IMR-90 (cell line): ENCODE data around the gene TSPEAR. TPM values are rescaled to one million over a fixed set of nuclear protein-coding genes. Genes with fewer than 3 reads are reported as not detected.

Experiments
- ATAC-seq: fragments of 200-7000 bp; cut with Tn5 transposase; 2 replicates; pipeline ENCODE4 v1.9.1; 2020; ENCODE audit warnings: low read depth, mild to moderate bottlenecking, moderate library complexity
- BruUV-seq: library from RNA; stranded (reverse); fragments of 400-500 nt; replicated peaks from 2 replicates; lab custom pipeline; 2021; lab: Mats Ljungman, UMichigan
- CTCF ChIA-PET: fragments of 300-600 bp; formaldehyde crosslinking; extraction: SDS; loops from one replicate; lab custom pipeline; 2021; ENCODE audit warnings: antibody characterized with exemption; lab: Yijun Ruan, JAX
- POLR2A ChIA-PET: fragments of 300-600 bp; sonication (Branson Sonifier 250); formaldehyde crosslinking; loops from one replicate; lab custom pipeline; 2022; ENCODE audit warnings: antibody characterized with exemption; ENCODE audit not compliant: unreplicated experiment; lab: Charles Lee
- DNase-seq: peaks from one replicate; pipeline ENCODE4 v3.0.0; 2013
- H2AFZ ChIP-seq: replicated peaks from 2 replicates; pipeline ENCODE3; 2013; ENCODE audit warnings: low read length, mild to moderate bottlenecking; ENCODE audit not compliant: poor library complexity
- H2AK5ac ChIP-seq: 2 replicates; pipeline ENCODE4 v1.6.1; 2013; ENCODE audit warnings: low read depth, low read length, inconsistent platforms
- H2AK9ac ChIP-seq: replicated peaks from 2 replicates; pipeline ENCODE3; 2013; ENCODE audit warnings: mild to moderate bottlenecking, low read depth, low read length, moderate library complexity; ENCODE audit not compliant: poor library complexity
- H2BK120ac ChIP-seq: 2 replicates; pipeline ENCODE4 v1.6.1; 2013; ENCODE audit warnings: low read depth, low read length, inconsistent platforms
- H2BK15ac ChIP-seq: 3 replicates; pipeline ENCODE4 v1.6.1; 2013; ENCODE audit warnings: low read depth, low read length, inconsistent platforms
- H2BK20ac ChIP-seq: 2 replicates; pipeline ENCODE4 v1.6.1; 2013; ENCODE audit warnings: low read depth, mild to moderate bottlenecking, inconsistent platforms, low read length, moderate library complexity
- H2BK5ac ChIP-seq: 2 replicates; pipeline ENCODE4 v1.6.1; 2013; ENCODE audit warnings: mild to moderate bottlenecking, low read depth, low read length, inconsistent platforms; ENCODE audit not compliant: poor library complexity, severe bottlenecking
- H3K14ac ChIP-seq: replicated peaks from 2 replicates; pipeline ENCODE4 v1.6.1; 2013; ENCODE audit warnings: low read depth, low read length, inconsistent platforms
- H3K18ac ChIP-seq: 2 replicates; pipeline ENCODE4 v1.6.1; 2013; ENCODE audit warnings: low read depth, low read length, control low read depth
- H3K23ac ChIP-seq: 2 replicates; pipeline ENCODE4 v1.6.1; 2013; ENCODE audit warnings: low read depth, low read length, inconsistent platforms
- H3K27ac ChIP-seq: 2 replicates; pipeline ENCODE4 v1.5.1; 2013; ENCODE audit warnings: mild to moderate bottlenecking, control low read depth, low read length; ENCODE audit not compliant: insufficient read depth
- H3K27me3 ChIP-seq: 2 replicates; pipeline ENCODE4 v1.6.1; 2013; ENCODE audit warnings: low read length; ENCODE audit not compliant: control insufficient read depth, insufficient read depth
- H3K36me3 ChIP-seq: 2 replicates; pipeline ENCODE4 v1.6.1; 2013; ENCODE audit warnings: low read length, mixed read lengths; ENCODE audit not compliant: control insufficient read depth, insufficient read depth
- H3K4ac ChIP-seq: 2 replicates; pipeline ENCODE4 v1.6.1; 2013; ENCODE audit warnings: low read depth, low read length, inconsistent platforms
- H3K4me1 ChIP-seq: 2 replicates; pipeline ENCODE4 v1.6.1; 2013; ENCODE audit warnings: low read length, mixed read lengths; ENCODE audit not compliant: control insufficient read depth, insufficient read depth
- H3K4me2 ChIP-seq: 2 replicates; pipeline ENCODE4 v1.6.1; 2013; ENCODE audit warnings: low read depth, mild to moderate bottlenecking, control low read depth, low read length, moderate library complexity
- H3K4me3 ChIP-seq: 2 replicates; pipeline ENCODE4 v1.5.1; 2013; ENCODE audit warnings: low read depth, mild to moderate bottlenecking, control low read depth, low read length, moderate library complexity; ENCODE audit not compliant: insufficient read depth
- H3K56ac ChIP-seq: 2 replicates; pipeline ENCODE4 v1.6.1; 2013; ENCODE audit warnings: low read length, inconsistent platforms; ENCODE audit not compliant: insufficient read depth; ENCODE audit errors: extremely low read depth
- H3K79me1 ChIP-seq, 2 experiments: 2 replicates each; pipeline ENCODE4 v1.6.1; 2013; ENCODE audit warnings: low read length in 2 of 2, inconsistent platforms in 1 of 2, low read depth in 1 of 2
- H3K9ac ChIP-seq: 2 replicates; pipeline ENCODE4 v1.6.1; 2013; ENCODE audit warnings: low read depth, low read length, control low read depth
- H3K9me1 ChIP-seq: 2 replicates; pipeline ENCODE4 v1.6.1; 2013; ENCODE audit warnings: low read length, inconsistent platforms; ENCODE audit not compliant: insufficient read depth
- H3K9me3 ChIP-seq: 2 replicates; pipeline ENCODE4 v1.6.1; 2013; ENCODE audit warnings: low read length; ENCODE audit not compliant: control insufficient read depth, insufficient read depth
- H4K20me1 ChIP-seq: 2 replicates; pipeline ENCODE4 v1.6.1; 2013; ENCODE audit warnings: low read length, inconsistent platforms; ENCODE audit not compliant: insufficient read depth
- H4K5ac ChIP-seq: 2 replicates; pipeline ENCODE4 v1.6.1; 2013; ENCODE audit warnings: mild to moderate bottlenecking, low read depth, low read length, control low read depth
- H4K8ac ChIP-seq, 2 experiments: 2 replicates each; pipeline ENCODE4 v1.6.1; 2013; ENCODE audit warnings: low read depth in 2 of 2, low read length in 2 of 2, control low read depth in 1 of 2, inconsistent platforms in 1 of 2
- H4K91ac ChIP-seq: 2 replicates; pipeline ENCODE4 v1.6.1; 2013; ENCODE audit warnings: low read depth, low read length, inconsistent platforms; ENCODE audit not compliant: insufficient read depth
- CEBPB ChIP-seq: IDR thresholded peaks from 2 replicates; pipeline ENCODE4 v1.6.1; 2012; ENCODE audit warnings: low read depth, low read length, improper control_type of control experiment
- WGBS, 2 experiments: methylation state at CpG; one replicate each; pipeline versions ENCODE4 v1.1.5 to v1.1.7; 2013; ENCODE audit warnings: missing lambda C conversion rate in 2 of 2; ENCODE audit not compliant: insufficient read length in 1 of 2; ENCODE audit errors: extremely low coverage in 2 of 2; 5-methylcytosine and 5-hydroxymethylcytosine counted together
- dilution Hi-C: fragments of 300-500 bp; cut with HindIII; formaldehyde crosslinking; loops from one replicate; pipeline ENCODE4 v1.14.3; 2018; ENCODE audit warnings: low sequenced_read_pairs; ENCODE audit not compliant: unreplicated experiment
- in situ Hi-C: fragments of 300-500 bp; cut with MboI; formaldehyde crosslinking; loops from 3 replicates; pipeline ENCODE4 v1.14.3; 2019; ENCODE audit warnings: low sequenced_read_pairs, inconsistent platforms, mixed read lengths
- intact Hi-C: fragments of 100-400 bp; cut with micrococcal nuclease; formaldehyde crosslinking; loops from 2 replicates; pipeline ENCODE4 v1.10.0; 2022
- polyA plus RNA-seq, 3 experiments: library from polyadenylated mRNA; depleted of rRNA; stranded (reverse); fragments of >200 nt; gene quantifications; 2 replicates each; pipeline ENCODE4 v1.2.3, GENCODE V29; 2012; ENCODE audit warnings: low replicate concordance in 1 of 3
- total RNA-seq: library from RNA; depleted of rRNA; stranded (reverse); fragments of >200 nt; gene quantifications from 2 replicates; pipeline ENCODE4 v1.2.3, GENCODE V29; 2012

The TSPEAR gene
- total and polyA plus RNA-seq, 2 of the 4 experiments (the other 2 are of a cell fraction): not detected

DNA sequence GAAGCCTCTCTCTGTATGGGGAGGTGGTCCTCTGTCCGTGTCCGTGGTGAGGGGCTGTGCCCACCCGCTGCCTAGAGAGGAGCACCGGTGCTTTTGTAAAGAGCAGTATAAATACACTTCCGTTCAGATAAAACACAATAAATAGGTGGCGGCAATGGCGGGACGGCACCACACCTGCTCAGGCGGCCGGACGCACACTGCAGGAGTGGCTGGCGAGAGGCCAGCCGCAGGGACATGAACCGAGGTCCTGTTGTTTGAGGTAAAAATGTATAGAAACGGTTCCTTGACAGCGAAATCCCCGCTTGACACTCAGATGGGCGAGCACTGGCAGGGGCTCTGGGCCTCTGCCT, 212.2 kb downstream of the TSPEAR start:
- H3K9me3 ChIP-seq: peaks cover 3% of the 10 kb centered on the region; the same call in 1 of the 2 replicates
- H4K5ac ChIP-seq: no peak overlapping the region
- in situ Hi-C loops (no loop called here), intact Hi-C loops (no loop called here), dilution Hi-C loops (no loop called here)
- no peak overlapping the region for H2AK5ac ChIP-seq
- H3K56ac ChIP-seq: no peak overlapping the region
- H3K27me3 ChIP-seq: peaks cover 26% of the 10 kb centered on the region
- TF ChIP-seq CEBPB: no peak
- no peaks in the 10 kb centered on the region for H3K79me1 ChIP-seq
- H3K4me2 ChIP-seq: no peak overlapping the region
- no peak overlapping the region for H2AFZ ChIP-seq
- no peak overlapping the region for H2AK9ac ChIP-seq
- ATAC-seq (no peak), DNase-seq (no peak)
- POLR2A ChIA-PET: no interaction called here
- no peak overlapping the region for H4K8ac ChIP-seq
- H3K23ac ChIP-seq: no peak overlapping the region
- H3K36me3 ChIP-seq: no peaks in the 10 kb centered on the region
- no peak overlapping the region for H3K14ac ChIP-seq
- H2BK120ac ChIP-seq: no peak overlapping the region
- 78% methylated on average over 10 of the region's 18 CpGs; no CpG with 5 or more reads in 1 of the 2 experiments for WGBS, 2 experiments
- H3K9me1 ChIP-seq: no peaks in the 10 kb centered on the region
- H3K27ac ChIP-seq: no peak overlapping the region
- no peak overlapping the region for H2BK20ac ChIP-seq
- BruUV-seq: no TSS peak
- no peaks in the 10 kb centered on the region for H4K20me1 ChIP-seq
- no peak overlapping the region for H3K4me3 ChIP-seq
- H3K4ac ChIP-seq: no peak overlapping the region
- no peaks in the 10 kb centered on the region for H3K4me1 ChIP-seq
- H4K91ac ChIP-seq: no peak overlapping the region
- CTCF ChIA-PET: no interaction called here
- H3K18ac ChIP-seq: no peak overlapping the region
- no peak overlapping the region for H2BK5ac ChIP-seq
- H3K9ac ChIP-seq: no peak overlapping the region
- no peak overlapping the region for H2BK15ac ChIP-seq
